ENCODE measurements around the gene NTRK3.

Gene NTRK3

GRCh38 chr15:88018869-88019641 is 237.5 kb downstream of the NTRK3 start:
- TF ChIP-seq POLR2AphosphoS5 (IDR thresholded peaks at IDR 0.05; ENCODE audit: low read depth, low read length) (no peak), REST (IDR thresholded peaks at IDR 0.05; ENCODE audit: insufficient read depth in 1 of 2, low read depth in 2 of 2, low read length in 2 of 2) (no peak), SIN3A (IDR thresholded peaks at IDR 0.05; ENCODE audit: borderline replicate concordance, insufficient read depth, low read length) (no peak), TAF1 (IDR thresholded peaks at IDR 0.05; ENCODE audit: borderline replicate concordance, insufficient read depth, low read length) (no peak), FOXP2 (optimal IDR thresholded peaks at IDR 0.05; ENCODE audit: borderline replicate concordance, extremely low read depth, extremely low read length, insufficient read depth) (no peak)

- TF ChIP-seq SIN3A (IDR thresholded peaks at IDR 0.05; ENCODE audit: borderline replicate concordance, insufficient read depth, low read length) = no peak
- no peak for TF ChIP-seq POLR2AphosphoS5 (IDR thresholded peaks at IDR 0.05; ENCODE audit: low read depth, low read length)
- no peak for TF ChIP-seq FOXP2 (optimal IDR thresholded peaks at IDR 0.05; ENCODE audit: borderline replicate concordance, extremely low read depth, extremely low read length, insufficient read depth)
- no peak for TF ChIP-seq TAF1 (IDR thresholded peaks at IDR 0.05; ENCODE audit: borderline replicate concordance, insufficient read depth, low read length)
- no peak for TF ChIP-seq REST (IDR thresholded peaks at IDR 0.05; ENCODE audit: insufficient read depth in 1 of 2, low read depth in 2 of 2, low read length in 2 of 2)
Measured at GRCh38 chr15:88017753-88018152, 238.8 kb downstream of the NTRK3 start.

- TF ChIP-seq POLR2AphosphoS5 (IDR thresholded peaks at IDR 0.05; ENCODE audit: low read depth, low read length) (no peak), FOXP2 (optimal IDR thresholded peaks at IDR 0.05; ENCODE audit: borderline replicate concordance, extremely low read depth, extremely low read length, insufficient read depth) (no peak), SIN3A (IDR thresholded peaks at IDR 0.05; ENCODE audit: borderline replicate concordance, insufficient read depth, low read length) (no peak), REST (IDR thresholded peaks at IDR 0.05; ENCODE audit: insufficient read depth in 1 of 2, low read depth in 2 of 2, low read length in 2 of 2) (no peak), TAF1 (IDR thresholded peaks at IDR 0.05; ENCODE audit: borderline replicate concordance, insufficient read depth, low read length) (no peak)
Measured at GRCh38 chr15:88016406-88016805, 240.1 kb downstream of the NTRK3 start.

- TF ChIP-seq FOXP2 (optimal IDR thresholded peaks at IDR 0.05; ENCODE audit: borderline replicate concordance, extremely low read depth, extremely low read length, insufficient read depth) (no peak), SIN3A (IDR thresholded peaks at IDR 0.05; ENCODE audit: borderline replicate concordance, insufficient read depth, low read length) (no peak), TAF1 (IDR thresholded peaks at IDR 0.05; ENCODE audit: borderline replicate concordance, insufficient read depth, low read length) (no peak)
Measured at GRCh38 chr15:88015228-88015860, 241.2 kb downstream of the NTRK3 start.

- TF ChIP-seq FOXP2 (optimal IDR thresholded peaks at IDR 0.05; ENCODE audit: borderline replicate concordance, extremely low read depth, extremely low read length, insufficient read depth) (no peak), SIN3A (IDR thresholded peaks at IDR 0.05; ENCODE audit: borderline replicate concordance, insufficient read depth, low read length) (no peak), TAF1 (IDR thresholded peaks at IDR 0.05; ENCODE audit: borderline replicate concordance, insufficient read depth, low read length) (no peak), REST (IDR thresholded peaks at IDR 0.05; ENCODE audit: insufficient read depth in 1 of 2, low read depth in 2 of 2, low read length in 2 of 2) (no peak), POLR2AphosphoS5 (IDR thresholded peaks at IDR 0.05; ENCODE audit: low read depth, low read length) (no peak)
Measured at GRCh38 chr15:88014454-88015160, 241.9 kb downstream of the NTRK3 start.

All from PFSK-1 (cell line).